Measurements from ENCODE around the gene KCNK7. TPM values are rescaled to one million over a fixed set of nuclear protein-coding genes. Genes with fewer than 3 reads are reported as not detected.

Gene KCNK7
- total and polyA plus RNA-seq, 12 donors = 0.22 to 1.5 (median 0.36) TPM; not detected in 2

DNA sequence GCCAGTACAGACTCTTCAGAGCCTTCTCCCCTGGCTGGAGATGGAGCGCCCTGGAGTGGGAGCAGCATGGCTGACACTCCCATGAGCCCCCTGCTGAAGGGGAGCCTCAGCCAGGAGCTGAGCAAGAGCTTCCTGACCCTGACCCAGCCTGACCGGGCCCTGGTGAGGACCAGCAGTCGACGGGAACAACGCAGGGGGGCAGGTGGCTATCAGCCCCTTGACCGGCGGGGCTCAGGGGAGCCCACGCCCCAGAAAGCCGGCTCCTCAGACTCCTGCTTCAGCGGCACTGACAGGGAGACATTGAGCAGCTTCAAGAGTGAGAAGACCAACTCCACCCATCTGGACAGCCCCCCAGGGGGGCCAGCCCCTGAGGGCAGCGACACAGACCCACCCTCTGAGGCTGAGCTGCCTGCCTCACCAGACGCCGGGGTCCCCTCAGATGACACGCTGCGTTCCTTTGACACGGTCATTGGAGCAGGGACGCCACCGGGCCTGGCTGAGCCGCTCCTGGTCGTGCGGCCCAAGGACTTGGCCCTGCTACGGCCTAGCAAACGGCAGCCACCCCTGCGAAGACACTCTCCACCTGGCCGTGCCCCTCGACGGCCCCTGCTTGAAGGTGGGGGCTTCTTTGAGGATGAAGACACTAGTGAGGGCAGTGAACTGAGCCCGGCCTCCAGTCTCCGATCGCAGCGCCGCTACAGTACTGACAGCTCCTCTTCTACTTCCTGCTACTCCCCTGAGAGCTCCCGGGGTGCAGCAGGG is 22.6 kb upstream of the KCNK7 start:
- WGBS, 2 donors = 92 to 95% methylated on average over 33 of the region's 33 CpGs
- Histone ChIP-seq H3K27ac (no peak overlapping the region), H3K4me3 (no peak overlapping the region), H3K27me3 (no peaks in the 10 kb centered on the region), H3K4me1 (peaks cover 14 to 28% (median 17%) of the 10 kb centered on the region in 9 donors), H3K36me3 (peaks cover 10 to 63% (median 42%) of the 10 kb centered on the region in 9 donors), H3K9me3 (no peaks in the 10 kb centered on the region)
- TF ChIP-seq, protein P1, sequence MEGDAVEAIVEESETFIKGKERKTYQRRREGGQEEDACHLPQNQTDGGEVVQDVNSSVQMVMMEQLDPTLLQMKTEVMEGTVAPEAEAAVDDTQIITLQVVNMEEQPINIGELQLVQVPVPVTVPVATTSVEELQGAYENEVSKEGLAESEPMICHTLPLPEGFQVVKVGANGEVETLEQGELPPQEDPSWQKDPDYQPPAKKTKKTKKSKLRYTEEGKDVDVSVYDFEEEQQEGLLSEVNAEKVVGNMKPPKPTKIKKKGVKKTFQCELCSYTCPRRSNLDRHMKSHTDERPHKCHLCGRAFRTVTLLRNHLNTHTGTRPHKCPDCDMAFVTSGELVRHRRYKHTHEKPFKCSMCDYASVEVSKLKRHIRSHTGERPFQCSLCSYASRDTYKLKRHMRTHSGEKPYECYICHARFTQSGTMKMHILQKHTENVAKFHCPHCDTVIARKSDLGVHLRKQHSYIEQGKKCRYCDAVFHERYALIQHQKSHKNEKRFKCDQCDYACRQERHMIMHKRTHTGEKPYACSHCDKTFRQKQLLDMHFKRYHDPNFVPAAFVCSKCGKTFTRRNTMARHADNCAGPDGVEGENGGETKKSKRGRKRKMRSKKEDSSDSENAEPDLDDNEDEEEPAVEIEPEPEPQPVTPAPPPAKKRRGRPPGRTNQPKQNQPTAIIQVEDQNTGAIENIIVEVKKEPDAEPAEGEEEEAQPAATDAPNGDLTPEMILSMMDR (IDR thresholded peaks at IDR 0.05) = no peak
- no peak for ATAC-seq
- intact Hi-C loops (cut with DNase I) = no loop called here
- no peak for DNase-seq

DNA sequence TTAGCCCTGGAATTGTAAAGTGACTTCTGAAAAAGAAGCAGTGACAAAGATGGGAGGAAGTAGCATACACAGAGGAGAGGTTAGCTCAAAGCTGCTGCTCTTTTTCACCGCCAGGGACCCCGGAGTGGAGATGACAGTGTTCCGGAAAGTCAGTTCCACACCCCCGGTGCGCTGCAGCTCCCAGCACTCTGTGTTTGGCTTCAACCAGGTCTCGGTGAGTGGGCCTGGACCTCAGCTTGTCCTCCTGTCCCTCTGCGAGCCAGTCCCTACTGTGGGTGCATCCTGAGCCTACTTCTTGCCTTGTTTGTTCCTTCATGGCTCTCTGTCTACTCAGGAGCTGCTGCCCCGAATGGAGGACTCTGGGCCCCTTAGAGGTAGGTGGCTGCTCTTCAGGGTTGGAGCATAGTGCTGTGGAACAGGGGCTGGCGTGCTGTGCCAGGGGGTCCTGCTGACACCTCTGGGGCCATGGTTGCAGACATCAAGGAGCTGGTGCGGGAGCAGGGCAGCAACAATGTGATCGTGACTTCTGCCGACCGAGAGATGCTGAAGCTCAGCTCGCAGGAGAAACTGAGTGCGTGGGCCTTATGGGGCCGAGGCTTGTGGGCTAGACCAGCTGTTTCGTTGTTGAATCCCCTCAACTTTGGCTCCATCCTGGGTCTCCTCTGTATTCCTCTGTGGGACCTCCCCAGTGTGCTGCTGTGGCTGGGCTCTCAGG is 21.7 kb upstream of the KCNK7 start:
- ATAC-seq (no peak), DNase-seq (no peak)
- H3K4me1 ChIP-seq = peaks cover 21 to 36% (median 26%) of the 10 kb centered on the region in 9 donors
- WGBS, 2 donors = 90% methylated on average over 17 of the region's 17 CpGs
- TF ChIP-seq, protein P1 (IDR thresholded peaks at IDR 0.05) = no peak
- peaks cover 10 to 61% (median 37%) of the 10 kb centered on the region in 9 donors for H3K36me3 ChIP-seq
- intact Hi-C loops (cut with DNase I) = no loop called here
- H3K4me3 ChIP-seq = peak overlapping the region in 5 of 10 donors; percentile 87 to 99 (median 97)
- no peaks in the 10 kb centered on the region for H3K9me3 ChIP-seq
- H3K27ac ChIP-seq = no peak overlapping the region
- H3K27me3 ChIP-seq = no peaks in the 10 kb centered on the region

DNA sequence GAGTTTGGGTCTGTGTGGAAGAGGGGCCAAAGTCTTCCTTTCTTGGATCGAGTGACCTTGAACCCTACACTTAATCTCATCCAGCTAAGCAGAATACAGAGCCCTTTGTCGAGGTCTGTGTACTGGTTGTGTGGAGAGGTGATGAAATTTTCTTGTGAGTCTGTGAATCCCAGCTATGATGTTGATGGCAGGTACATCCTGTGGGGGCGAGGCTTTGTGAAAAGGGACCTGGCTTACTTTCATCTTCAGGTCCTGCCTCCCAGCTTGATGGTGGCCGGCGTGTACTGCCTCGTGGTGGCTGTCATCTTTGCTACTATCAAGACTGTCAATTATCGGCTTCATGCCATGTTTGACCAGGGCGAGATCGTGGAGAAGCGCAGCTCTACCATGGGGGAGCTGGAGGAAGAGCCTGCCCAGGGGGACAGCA is 21.0 kb upstream of the KCNK7 start:
- Histone ChIP-seq H3K4me1 (peaks cover 24 to 43% (median 31%) of the 10 kb centered on the region in 9 donors), H3K9me3 (no peaks in the 10 kb centered on the region), H3K27ac (peak overlapping the region in 9 of 10 donors; percentile 89 to 100 (median 98)), H3K36me3 (peaks cover 10 to 60% (median 33%) of the 10 kb centered on the region in 9 donors), H3K4me3 (peak overlapping the region; percentile 87 to 99 (median 96)), H3K27me3 (no peaks in the 10 kb centered on the region)
- TF ChIP-seq, protein P1 (IDR thresholded peaks at IDR 0.05) = no peak
- intact Hi-C loops (cut with DNase I) = no loop called here
- no peak for DNase-seq
- WGBS, 2 donors = 58 to 64% methylated on average over 10 of the region's 10 CpGs
- ATAC-seq = no peak

DNA sequence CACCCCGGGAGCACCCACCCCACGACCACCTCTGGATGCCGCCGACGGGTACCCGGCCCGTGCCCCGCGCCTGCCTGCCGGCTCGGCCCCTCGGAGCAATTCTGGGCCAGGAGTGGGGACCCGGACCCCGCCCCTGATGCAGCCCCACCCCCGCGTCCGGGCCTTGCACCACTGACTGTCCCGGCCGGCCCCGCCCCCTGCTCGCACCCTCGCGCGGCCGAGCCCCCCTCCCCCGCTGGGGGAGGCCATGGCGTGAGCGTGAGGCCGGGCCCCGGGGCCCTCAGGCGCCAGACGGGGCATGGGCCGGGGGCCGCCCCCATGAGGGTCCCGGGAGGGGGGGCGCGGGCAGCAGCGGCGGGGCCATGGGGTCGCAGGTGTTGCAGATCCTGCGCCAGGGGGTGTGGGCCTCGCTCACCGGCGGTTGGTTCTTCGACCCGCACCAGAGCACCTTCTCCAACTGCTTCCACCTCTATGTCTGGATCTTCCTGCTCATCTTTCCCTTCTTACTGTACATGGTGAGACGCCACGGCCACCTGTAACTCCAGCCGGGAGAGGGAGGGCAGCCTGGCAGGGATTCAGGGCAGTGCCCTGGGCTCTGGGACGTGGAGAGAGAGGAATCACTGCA is 20.5 kb upstream of the KCNK7 start:
- intact Hi-C loops (cut with DNase I) = loop anchor here in 3 of 10 donors (2.0 kb wide), 2 partner anchors 41 to 75 kb away; no protein-coding TSS in a partner anchor
- Histone ChIP-seq H3K9me3 (no peaks in the 10 kb centered on the region), H3K36me3 (peaks cover 10 to 55% (median 30%) of the 10 kb centered on the region in 9 donors), H3K4me1 (peaks cover 24 to 45% (median 36%) of the 10 kb centered on the region in 9 donors), H3K4me3 (peak overlapping the region; percentile 87 to 99 (median 96)), H3K27ac (peak overlapping the region; percentile 89 to 100 (median 96)), H3K27me3 (no peaks in the 10 kb centered on the region)
- WGBS, 2 donors = 1% methylated on average over 41 to 50 of the region's 50 CpGs
- DNase-seq (no peak), ATAC-seq (peak in 2 of 8 donors; percentile 2 to 6)
- TF ChIP-seq, protein P1 (IDR thresholded peaks at IDR 0.05) = no peak
